Measurements from ENCODE around the gene RPA3.

GRCh38 chr7:7745258-7745657, 26.9 kb upstream of the RPA3 start:
- TF ChIP-seq CTCF (IDR thresholded peaks at IDR 0.05), result no peak
- no peak for TF ChIP-seq POLR2A (IDR thresholded peaks at IDR 0.05)
- TF ChIP-seq POLR2AphosphoS5 (IDR thresholded peaks at IDR 0.05), result no peak
